ENCODE data around the gene SPACA9.

Gene SPACA9

DNA sequence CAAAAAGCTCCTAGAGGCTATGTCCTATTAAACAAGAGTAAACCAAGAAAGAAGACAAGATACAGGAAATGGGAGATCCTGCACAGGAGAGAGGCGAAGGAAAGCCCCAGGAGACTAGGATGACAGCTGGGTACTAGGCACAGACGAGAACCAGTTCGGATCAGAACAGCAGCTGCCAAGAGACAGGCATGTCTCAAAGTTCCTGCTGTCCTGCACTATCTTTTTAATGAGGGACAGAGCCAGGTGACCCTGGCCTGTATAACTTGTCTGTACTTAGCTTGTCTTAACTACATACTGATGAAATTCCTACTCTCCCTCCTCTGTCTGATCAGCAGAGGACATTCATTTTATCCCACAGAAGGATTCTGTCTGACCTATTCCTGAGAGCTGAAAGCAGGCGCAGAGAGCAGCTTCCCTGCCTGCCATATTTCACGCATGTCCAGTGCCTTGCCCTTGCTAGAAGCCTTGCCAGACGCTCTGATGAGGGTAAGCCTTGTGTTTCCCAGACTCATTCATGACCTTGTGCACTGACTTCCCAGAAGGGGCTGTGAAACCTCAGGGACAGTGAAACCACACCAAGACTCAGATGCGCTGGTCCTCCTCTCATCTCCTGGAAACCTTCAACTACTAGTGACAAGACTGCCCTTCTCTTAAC, 41.0 kb downstream of the SPACA9 start:
- no peak overlapping the region for H3K27ac ChIP-seq (ENCODE audit: low read depth, low read length)
- H3K9me3 ChIP-seq (ENCODE audit: control insufficient read depth, insufficient read depth, low read depth, low read length) = no peaks in the 10 kb centered on the region
- H3K4me1 ChIP-seq (ENCODE audit: control insufficient read depth, insufficient read depth, low read length) = no peaks in the 10 kb centered on the region
- no peak overlapping the region for H3K9ac ChIP-seq (ENCODE audit: low read length)
- peaks cover 86% of the 10 kb centered on the region for H3K36me3 ChIP-seq (ENCODE audit: control insufficient read depth, insufficient read depth, low read length)
- no peaks in the 10 kb centered on the region for H3K27me3 ChIP-seq (ENCODE audit: control insufficient read depth, insufficient read depth, low read length)
- H3K4me3 ChIP-seq (ENCODE audit: low read depth, low read length) = no peak overlapping the region

DNA sequence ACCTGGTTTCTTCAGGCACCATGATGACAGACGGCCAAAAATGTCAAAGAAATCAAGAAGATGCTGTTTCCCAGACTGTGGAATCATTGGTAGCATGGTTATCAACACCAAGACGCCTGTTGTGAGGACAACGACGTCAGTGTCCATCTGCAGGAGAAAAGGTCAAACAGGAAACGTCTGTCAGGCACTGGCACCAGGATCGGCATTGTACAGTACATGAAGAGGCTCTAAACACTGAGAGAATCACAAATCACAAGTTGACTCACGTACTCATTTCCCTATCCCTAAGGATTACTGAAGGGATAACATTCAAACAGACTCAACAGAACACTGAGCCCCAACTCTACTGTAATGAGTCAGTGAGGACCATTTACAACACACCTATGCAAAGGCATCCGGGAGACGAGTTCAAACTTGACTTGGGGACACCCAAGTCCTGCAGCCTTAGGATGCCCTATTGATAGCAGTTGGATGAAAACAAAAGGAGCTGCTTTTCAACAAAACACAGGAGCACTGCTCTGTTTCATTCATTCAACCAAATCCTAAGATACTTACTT, 44.7 kb downstream of the SPACA9 start:
- Histone ChIP-seq H3K27ac (ENCODE audit: low read depth, low read length) (no peak overlapping the region), H3K9ac (ENCODE audit: low read length) (no peak overlapping the region), H3K9me3 (ENCODE audit: control insufficient read depth, insufficient read depth, low read depth, low read length) (no peaks in the 10 kb centered on the region), H3K4me1 (ENCODE audit: control insufficient read depth, insufficient read depth, low read length) (no peaks in the 10 kb centered on the region), H3K4me3 (ENCODE audit: low read depth, low read length) (no peak overlapping the region), H3K36me3 (ENCODE audit: control insufficient read depth, insufficient read depth, low read length) (peaks cover 90% of the 10 kb centered on the region), H3K27me3 (ENCODE audit: control insufficient read depth, insufficient read depth, low read length) (no peaks in the 10 kb centered on the region)

DNA sequence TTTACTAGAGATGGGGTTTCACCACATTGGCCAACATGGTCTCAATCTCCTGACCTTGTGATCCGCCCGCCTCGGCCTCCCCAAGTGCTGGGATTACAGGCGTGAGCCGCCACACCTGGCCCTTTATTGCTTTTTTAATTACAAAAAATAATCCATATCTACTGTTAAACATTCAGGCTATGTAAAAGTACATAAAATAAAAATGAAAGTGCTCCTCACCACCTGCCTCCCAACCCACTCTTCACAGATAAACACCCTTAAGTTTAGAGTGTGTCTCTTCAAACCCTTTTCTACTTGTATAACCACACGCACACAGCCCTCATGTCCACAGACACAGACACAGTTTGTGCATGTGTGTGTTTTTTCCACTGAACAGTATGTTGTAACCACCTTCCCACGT, 49.0 kb downstream of the SPACA9 start:
- Histone ChIP-seq H3K4me1 (ENCODE audit: control insufficient read depth, insufficient read depth, low read length) (no peaks in the 10 kb centered on the region), H3K9me3 (ENCODE audit: control insufficient read depth, insufficient read depth, low read depth, low read length) (no peaks in the 10 kb centered on the region), H3K27ac (ENCODE audit: low read depth, low read length) (no peak overlapping the region), H3K27me3 (ENCODE audit: control insufficient read depth, insufficient read depth, low read length) (no peaks in the 10 kb centered on the region), H3K4me3 (ENCODE audit: low read depth, low read length) (no peak overlapping the region), H3K36me3 (ENCODE audit: control insufficient read depth, insufficient read depth, low read length) (peaks cover 55% of the 10 kb centered on the region), H3K9ac (ENCODE audit: low read length) (no peak overlapping the region)

DNA sequence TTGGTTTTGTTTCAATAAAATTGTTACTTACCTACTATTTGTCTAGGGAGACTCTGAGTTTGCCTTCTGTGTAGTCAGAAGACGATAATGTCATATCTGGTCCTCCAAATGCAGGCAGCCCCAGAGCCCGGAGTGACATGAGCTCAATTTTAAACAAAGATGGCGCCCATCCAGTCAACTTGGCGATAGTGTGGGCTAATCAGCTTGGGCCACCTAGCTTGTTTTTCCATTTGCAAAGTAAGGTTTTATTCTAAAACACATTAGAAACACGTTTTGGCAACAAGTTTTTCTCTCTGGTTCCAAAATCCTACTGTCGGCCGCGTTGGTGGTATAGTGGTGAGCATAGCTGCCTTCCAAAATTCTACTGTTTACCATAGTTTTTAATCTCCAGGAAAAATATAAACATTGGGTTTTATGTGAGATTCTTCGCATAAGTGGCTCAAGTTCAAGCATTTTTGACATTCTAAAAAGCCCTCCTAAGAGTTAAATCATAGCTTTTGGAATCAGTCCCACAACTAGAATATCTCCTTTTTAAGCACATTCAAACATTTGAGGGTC, 52.6 kb downstream of the SPACA9 start:
- Histone ChIP-seq H3K4me3 (ENCODE audit: low read depth, low read length) (no peak overlapping the region), H3K9ac (ENCODE audit: low read length) (no peak overlapping the region), H3K9me3 (ENCODE audit: control insufficient read depth, insufficient read depth, low read depth, low read length) (no peaks in the 10 kb centered on the region), H3K27me3 (ENCODE audit: control insufficient read depth, insufficient read depth, low read length) (no peaks in the 10 kb centered on the region), H3K36me3 (ENCODE audit: control insufficient read depth, insufficient read depth, low read length) (peaks cover 28% of the 10 kb centered on the region), H3K27ac (ENCODE audit: low read depth, low read length) (no peak overlapping the region), H3K4me1 (ENCODE audit: control insufficient read depth, insufficient read depth, low read length) (no peaks in the 10 kb centered on the region)

DNA sequence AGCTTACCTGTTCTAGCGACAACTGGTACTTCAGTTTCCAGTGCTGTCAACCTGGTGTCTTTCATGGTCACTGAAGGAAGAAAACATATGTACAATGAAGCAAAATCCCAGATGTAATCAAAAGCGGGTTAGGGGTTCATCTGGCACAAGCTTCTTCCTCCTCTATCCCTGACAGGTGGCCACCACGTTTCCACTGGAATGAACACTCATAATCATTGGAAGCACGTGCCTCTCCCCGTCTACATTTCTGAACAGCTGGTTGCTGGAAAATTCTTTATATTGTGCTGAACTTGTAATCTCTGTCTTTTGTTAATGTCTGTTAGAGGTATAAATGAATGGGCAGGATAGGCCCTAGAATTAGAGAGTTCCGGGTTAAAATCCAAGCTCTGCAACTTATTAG, 56.3 kb downstream of the SPACA9 start:
- Histone ChIP-seq H3K27ac (ENCODE audit: low read depth, low read length) (no peak overlapping the region), H3K9ac (ENCODE audit: low read length) (no peak overlapping the region)

DNA sequence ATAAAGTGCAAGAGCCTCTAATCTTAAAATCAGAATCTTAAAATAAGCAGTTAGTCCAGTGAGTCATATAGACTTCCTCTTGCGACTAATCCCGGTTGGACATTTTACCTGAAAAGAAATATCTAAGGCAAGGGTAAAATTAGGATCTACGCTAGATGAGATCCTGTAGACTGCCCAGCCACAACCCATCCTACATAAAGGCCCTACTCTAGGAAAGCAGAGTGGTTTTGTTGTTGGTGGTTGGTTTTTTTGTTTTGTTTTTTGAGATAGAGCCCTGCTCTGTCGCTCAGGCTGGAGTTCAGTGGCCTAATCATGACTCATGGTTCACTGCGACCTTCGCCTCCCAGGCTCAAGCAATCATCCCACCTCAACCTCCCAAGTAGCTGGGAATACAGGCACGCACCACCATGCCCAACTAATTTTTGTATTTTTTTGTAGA, 58.8 kb downstream of the SPACA9 start:
- H3K4me3 ChIP-seq (ENCODE audit: low read depth, low read length) = no peak overlapping the region
- no peaks in the 10 kb centered on the region for H3K9me3 ChIP-seq (ENCODE audit: control insufficient read depth, insufficient read depth, low read depth, low read length)
- peaks cover 8% of the 10 kb centered on the region; the same call in 1 of the 2 replicates for H3K36me3 ChIP-seq (ENCODE audit: control insufficient read depth, insufficient read depth, low read length)
- no peak overlapping the region for H3K27ac ChIP-seq (ENCODE audit: low read depth, low read length)
- H3K9ac ChIP-seq (ENCODE audit: low read length) = no peak overlapping the region
- H3K27me3 ChIP-seq (ENCODE audit: control insufficient read depth, insufficient read depth, low read length) = no peaks in the 10 kb centered on the region
- peaks cover 6% of the 10 kb centered on the region for H3K4me1 ChIP-seq (ENCODE audit: control insufficient read depth, insufficient read depth, low read length)

More for the DNA sequence above, 56.3 kb downstream of the SPACA9 start:
- H3K4me3 ChIP-seq (ENCODE audit: low read depth, low read length) = no peak overlapping the region
- no peaks in the 10 kb centered on the region for H3K27me3 ChIP-seq (ENCODE audit: control insufficient read depth, insufficient read depth, low read length)
- H3K4me1 ChIP-seq (ENCODE audit: control insufficient read depth, insufficient read depth, low read length) = no peaks in the 10 kb centered on the region
- H3K9me3 ChIP-seq (ENCODE audit: control insufficient read depth, insufficient read depth, low read depth, low read length) = no peaks in the 10 kb centered on the region
- peaks cover 8% of the 10 kb centered on the region; the same call in 1 of the 2 replicates for H3K36me3 ChIP-seq (ENCODE audit: control insufficient read depth, insufficient read depth, low read length)

DNA sequence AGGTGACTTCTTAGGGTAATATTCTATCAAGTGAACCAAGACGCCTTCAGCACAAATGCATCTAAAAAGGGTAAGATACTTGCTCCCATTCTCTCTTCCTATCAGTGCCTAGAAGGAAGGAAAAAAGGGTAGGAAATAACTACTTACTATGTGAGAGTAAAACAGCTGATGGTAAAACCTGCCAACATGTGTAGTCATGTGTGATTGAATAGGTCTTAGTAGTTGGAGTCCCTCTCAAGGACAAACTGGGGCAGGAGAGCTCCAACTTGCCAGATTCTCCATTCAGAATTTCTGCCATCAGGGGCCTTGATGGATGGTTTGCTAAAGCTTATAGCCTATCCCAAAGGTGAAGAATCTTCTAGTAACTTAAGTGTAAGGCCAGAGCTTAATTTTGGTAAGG, 60.5 kb downstream of the SPACA9 start:
- Histone ChIP-seq H3K27ac (ENCODE audit: low read depth, low read length) (no peak overlapping the region), H3K36me3 (ENCODE audit: control insufficient read depth, insufficient read depth, low read length) (peaks cover 8% of the 10 kb centered on the region; the same call in 1 of the 2 replicates), H3K9me3 (ENCODE audit: control insufficient read depth, insufficient read depth, low read depth, low read length) (no peaks in the 10 kb centered on the region), H3K9ac (ENCODE audit: low read length) (no peak overlapping the region), H3K27me3 (ENCODE audit: control insufficient read depth, insufficient read depth, low read length) (no peaks in the 10 kb centered on the region), H3K4me1 (ENCODE audit: control insufficient read depth, insufficient read depth, low read length) (peaks cover 15% of the 10 kb centered on the region), H3K4me3 (ENCODE audit: low read depth, low read length) (no peak overlapping the region)
